ENCODE data around the gene KIF17. TPM values are rescaled to one million over a fixed set of nuclear protein-coding genes. Genes with fewer than 3 reads are reported as not detected.

KIF17 gene
- total RNA-seq, 4 donors from 2014 or later, result 0.27 to 21.1 (median 0.79) TPM; not detected in 1

DNA sequence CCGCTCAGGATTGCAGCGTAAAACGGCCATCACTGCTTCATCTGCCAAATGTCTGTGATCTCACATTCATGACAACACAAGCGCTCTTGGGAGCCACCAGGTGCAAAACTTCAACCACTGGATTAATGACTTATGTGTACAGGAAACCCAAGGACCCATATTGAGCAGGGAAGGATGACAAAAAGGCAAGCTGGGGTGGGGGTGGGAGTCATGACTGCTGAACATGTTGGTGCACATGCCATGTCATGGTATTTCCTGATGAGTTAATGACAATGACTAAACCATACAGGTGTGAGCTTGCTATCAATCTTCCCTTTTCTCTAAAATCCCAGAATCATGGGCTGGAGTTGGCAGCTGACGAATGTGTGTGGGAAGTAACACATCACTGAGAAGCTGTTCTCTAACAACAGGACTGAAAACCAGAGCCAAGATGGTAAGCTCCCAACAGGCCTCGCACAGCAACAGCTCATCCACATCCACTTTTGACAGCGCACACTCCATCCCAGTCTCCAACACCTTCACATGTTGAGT is 17.8 kb upstream of the KIF17 start:
- intact Hi-C loops (cut with DNase I; ENCODE audit: low total_unique reads) (no loop called here), in situ Hi-C loops (cut with MboI; ENCODE audit: low pct_ligation_motif_present in 1 of 4, low pct_unique_long_range_greater_than_20kb in 1 of 4, low sequenced_read_pairs in 3 of 4) (no loop called here)
- peaks cover 9 to 25% (median 24%) of the 10 kb centered on the region in 4 donors for H3K4me1 ChIP-seq
- no peak overlapping the region for H3K27ac ChIP-seq
- TF ChIP-seq EP300 (IDR thresholded peaks at IDR 0.05; ENCODE audit: low read depth) (no peak), POLR2A (IDR thresholded peaks at IDR 0.05) (no peak), POLR2AphosphoS5 (IDR thresholded peaks at IDR 0.05) (no peak), CTCF (IDR thresholded peaks at IDR 0.05) (no peak)
- no peak for DNase-seq
- no peaks in the 10 kb centered on the region for H3K9me3 ChIP-seq
- WGBS, 2 donors (ENCODE audit: low coverage in 1 of 2), result 80 to 83% methylated on average over 3 to 7 of the region's 7 CpGs
- H3K36me3 ChIP-seq, result peaks cover 0 to 15% (median 3%) of the 10 kb centered on the region in 4 donors
- peaks cover 22% of the 10 kb centered on the region for H3K27me3 ChIP-seq
- H3K4me3 ChIP-seq, result no peak overlapping the region

DNA sequence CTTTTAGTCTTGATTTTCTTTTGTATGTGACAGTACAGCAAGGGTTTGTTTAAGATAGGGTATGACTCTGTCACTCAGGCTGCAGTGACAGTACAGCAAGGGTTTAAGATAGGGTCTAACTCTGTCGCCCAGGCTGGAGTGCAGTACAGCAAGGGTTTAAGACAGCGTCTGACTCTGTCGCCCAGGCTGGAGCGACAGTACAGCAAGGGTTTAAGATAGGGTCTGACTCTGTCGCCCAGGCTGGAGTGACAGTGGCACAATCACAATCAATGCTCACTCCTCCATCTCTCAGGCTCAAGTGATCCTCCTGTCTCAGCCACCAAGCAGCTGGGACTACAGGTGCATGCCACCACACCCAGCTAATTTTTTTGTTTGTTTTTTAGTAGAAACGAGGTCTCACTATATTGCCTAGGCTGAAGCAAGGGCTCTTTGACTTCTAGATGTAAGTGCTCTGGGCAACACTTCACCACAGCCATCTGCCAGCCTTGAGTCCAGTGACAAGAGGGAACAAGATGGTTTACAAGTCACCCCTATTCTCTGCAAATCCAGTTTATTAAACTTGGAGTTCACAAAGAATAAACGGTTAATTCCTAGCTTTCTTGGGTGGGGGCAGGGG is 15.7 kb upstream of the KIF17 start:
- 17 to 18% methylated on average over 1 to 7 of the region's 7 CpGs for WGBS, 2 donors (ENCODE audit: low coverage in 1 of 2)
- H3K27me3 ChIP-seq, result peaks cover 43% of the 10 kb centered on the region

GRCh38 chr1:20732588-20733359 is 15.0 kb upstream of the KIF17 start, which contains the start of gene SH2D5:
SH2D5 (minus strand) TSS chr1:20732703; CDS start chr1:20728044, 4,659 bp downstream.
- Histone ChIP-seq H3K9me3 (no peaks in the 10 kb centered on the region), H3K36me3 (peaks cover 0 to 2% (median 0%) of the 10 kb centered on the region in 4 donors), H3K27me3 (peaks cover 50% of the 10 kb centered on the region), H3K4me3 (peak within 1 kb of the TSS; percentile 23 to 63 (median 51)), H3K4me1 (peaks cover 9 to 25% (median 24%) of the 10 kb centered on the region in 4 donors), H3K27ac (peak within 1 kb of the TSS in 3 of 4 donors; percentile 2 to 61 (median 26))
- intact Hi-C loops (cut with DNase I; ENCODE audit: low total_unique reads) (no loop called here), in situ Hi-C loops (cut with MboI; ENCODE audit: low pct_ligation_motif_present in 1 of 4, low pct_unique_long_range_greater_than_20kb in 1 of 4, low sequenced_read_pairs in 3 of 4) (no loop called here)
- peak; percentile 56 to 64 (median 57) for TF ChIP-seq POLR2AphosphoS5 (IDR thresholded peaks at IDR 0.05)
- no peak for TF ChIP-seq EP300 (IDR thresholded peaks at IDR 0.05; ENCODE audit: low read depth)
- no peak for TF ChIP-seq POLR2A (IDR thresholded peaks at IDR 0.05)
- TF ChIP-seq CTCF (IDR thresholded peaks at IDR 0.05), result peak; percentile 26 to 48 (median 32)
- DNase-seq, result peak; percentile 79
- WGBS, 2 donors (ENCODE audit: low coverage in 1 of 2), result 1% methylated on average over 23 of the region's 38 CpGs; no CpG with 5 or more reads in 1 of the 2 donors

More for the DNA sequence above, 15.7 kb upstream of the KIF17 start:
- DNase-seq, result no peak
- TF ChIP-seq POLR2A (IDR thresholded peaks at IDR 0.05) (no peak), EP300 (IDR thresholded peaks at IDR 0.05; ENCODE audit: low read depth) (no peak), CTCF (IDR thresholded peaks at IDR 0.05) (no peak), POLR2AphosphoS5 (IDR thresholded peaks at IDR 0.05) (no peak)
- in situ Hi-C loops (cut with MboI; ENCODE audit: low pct_ligation_motif_present in 1 of 4, low pct_unique_long_range_greater_than_20kb in 1 of 4, low sequenced_read_pairs in 3 of 4), result no loop called here
- intact Hi-C loops (cut with DNase I; ENCODE audit: low total_unique reads), result no loop called here
- H3K4me3 ChIP-seq, result peak overlapping the region in 2 of 4 donors; percentile 61 to 63
- no peaks in the 10 kb centered on the region for H3K9me3 ChIP-seq
- peaks cover 9 to 25% (median 24%) of the 10 kb centered on the region in 4 donors for H3K4me1 ChIP-seq
- peak overlapping the region in 2 of 4 donors; percentile 2 to 27 for H3K27ac ChIP-seq
- peaks cover 0 to 6% (median 0%) of the 10 kb centered on the region in 4 donors for H3K36me3 ChIP-seq

DNA sequence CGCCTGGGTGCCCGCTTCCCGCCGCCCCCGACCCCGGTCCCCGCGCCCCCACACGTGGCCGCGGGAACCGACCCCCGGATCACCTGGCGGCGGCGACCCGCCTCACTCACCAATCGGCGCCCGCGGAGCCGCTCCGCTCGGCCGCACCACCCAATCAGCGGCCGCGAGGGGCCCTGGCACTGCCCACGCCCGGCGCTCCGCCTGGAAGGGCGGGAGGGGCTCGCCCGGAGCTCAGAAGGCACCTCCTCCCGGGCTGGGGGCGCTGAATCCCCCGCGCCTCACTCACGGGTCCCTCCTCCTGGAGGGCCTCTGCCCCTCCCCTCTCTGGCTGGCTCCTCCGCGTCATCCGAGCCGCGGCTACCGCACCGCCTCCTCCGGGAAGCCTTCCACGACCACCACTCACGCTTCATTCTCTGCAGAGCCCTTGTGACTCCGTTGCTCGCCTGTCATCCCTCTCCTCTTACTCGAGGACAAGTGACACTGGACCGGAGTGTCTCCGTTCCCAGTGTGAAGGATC is 14.3 kb upstream of the KIF17 start:
- TF ChIP-seq POLR2AphosphoS5 (IDR thresholded peaks at IDR 0.05) (no peak), POLR2A (IDR thresholded peaks at IDR 0.05) (no peak), EP300 (IDR thresholded peaks at IDR 0.05; ENCODE audit: low read depth) (no peak), CTCF (IDR thresholded peaks at IDR 0.05) (no peak)
- Histone ChIP-seq H3K4me1 (peaks cover 9 to 25% (median 24%) of the 10 kb centered on the region in 4 donors), H3K4me3 (peak overlapping the region; percentile 23 to 63 (median 51)), H3K36me3 (no peaks in the 10 kb centered on the region), H3K27me3 (peaks cover 50% of the 10 kb centered on the region), H3K9me3 (no peaks in the 10 kb centered on the region), H3K27ac (peak overlapping the region in 1 of 4 donors; percentile 61)
- intact Hi-C loops (cut with DNase I; ENCODE audit: low total_unique reads), result no loop called here
- WGBS, 2 donors (ENCODE audit: low coverage in 1 of 2), result 1% methylated on average over 23 of the region's 55 CpGs; no CpG with 5 or more reads in 1 of the 2 donors
- in situ Hi-C loops (cut with MboI; ENCODE audit: low pct_ligation_motif_present in 1 of 4, low pct_unique_long_range_greater_than_20kb in 1 of 4, low sequenced_read_pairs in 3 of 4), result no loop called here
- peak; percentile 47 for DNase-seq
